ENCODE data around the gene SYT17.

Gene SYT17

GRCh38 chr16:19305443-19305842 lies 137.4 kb downstream of the SYT17 start:
- Histone ChIP-seq H3K27me3 (replicated peaks in 2 of 5; ENCODE audit: control insufficient read depth in 4 of 5, insufficient read depth in 5 of 5, low read length in 4 of 5) (no peaks in the 10 kb centered on the region), H3K4me3 (ENCODE audit: control insufficient read depth in 1 of 7, extremely low read depth in 1 of 7, insufficient read depth in 4 of 7, low read depth in 2 of 7, low read length in 6 of 7) (no peak overlapping the region), H3K36me3 (ENCODE audit: control insufficient read depth in 4 of 4, insufficient read depth in 4 of 4, low read length in 3 of 4) (no peaks in the 10 kb centered on the region), H3K4me1 (ENCODE audit: control extremely low read depth in 1 of 4, control insufficient read depth in 4 of 4, insufficient read depth in 4 of 4, low read length in 3 of 4) (no peaks in the 10 kb centered on the region), H3K9me3 (ENCODE audit: control extremely low read depth in 1 of 5, control insufficient read depth in 4 of 5, insufficient read depth in 2 of 5, low read depth in 1 of 5, low read length in 4 of 5) (no peaks in the 10 kb centered on the region), H3K27ac (ENCODE audit: insufficient read depth in 1 of 2, low read depth in 1 of 2, low read length in 2 of 2, poor library complexity in 1 of 2, severe bottlenecking in 2 of 2) (no peak overlapping the region)
- WGBS (ENCODE audit: insufficient coverage): 94% methylated on average over 2 of the region's 2 CpGs
- no peak for DNase-seq
- ChIA-PET POLR2A (interaction anchor here (0.6 kb wide), 1 partner anchor 124 kb away, joined by 6 read pairs; no protein-coding TSS in a partner anchor), CTCF (no interaction called here)

- CTCF ChIA-PET: no interaction called here
- POLR2A ChIA-PET: no interaction called here
- Histone ChIP-seq H3K4me3 (ENCODE audit: control insufficient read depth in 1 of 7, extremely low read depth in 1 of 7, insufficient read depth in 4 of 7, low read depth in 2 of 7, low read length in 6 of 7) (no peak overlapping the region), H3K27ac (ENCODE audit: insufficient read depth in 1 of 2, low read depth in 1 of 2, low read length in 2 of 2, poor library complexity in 1 of 2, severe bottlenecking in 2 of 2) (no peak overlapping the region), H3K36me3 (ENCODE audit: control insufficient read depth in 4 of 4, insufficient read depth in 4 of 4, low read length in 3 of 4) (no peaks in the 10 kb centered on the region), H3K4me1 (ENCODE audit: control extremely low read depth in 1 of 4, control insufficient read depth in 4 of 4, insufficient read depth in 4 of 4, low read length in 3 of 4) (no peaks in the 10 kb centered on the region), H3K27me3 (replicated peaks in 2 of 5; ENCODE audit: control insufficient read depth in 4 of 5, insufficient read depth in 5 of 5, low read length in 4 of 5) (no peaks in the 10 kb centered on the region), H3K9me3 (ENCODE audit: control extremely low read depth in 1 of 5, control insufficient read depth in 4 of 5, insufficient read depth in 2 of 5, low read depth in 1 of 5, low read length in 4 of 5) (no peaks in the 10 kb centered on the region)
- WGBS (ENCODE audit: insufficient coverage): 69% methylated on average over 8 of the region's 8 CpGs
- peak in 2 of 3 donors; percentile 17 to 24 for DNase-seq
Observed at GRCh38 chr16:19307587-19308241, 139.7 kb downstream of the SYT17 start.

- CTCF ChIA-PET: no interaction called here
- no peaks in the 10 kb centered on the region for H3K27me3 ChIP-seq (replicated peaks in 2 of 5; ENCODE audit: control insufficient read depth in 4 of 5, insufficient read depth in 5 of 5, low read length in 4 of 5)
- H3K36me3 ChIP-seq (ENCODE audit: control insufficient read depth in 4 of 4, insufficient read depth in 4 of 4, low read length in 3 of 4): no peaks in the 10 kb centered on the region
- WGBS (ENCODE audit: insufficient coverage): 63% methylated on average over 1 of the region's 1 CpG
- no peak overlapping the region for H3K4me3 ChIP-seq (ENCODE audit: control insufficient read depth in 1 of 7, extremely low read depth in 1 of 7, insufficient read depth in 4 of 7, low read depth in 2 of 7, low read length in 6 of 7)
- DNase-seq: no peak
- no peak overlapping the region for H3K27ac ChIP-seq (ENCODE audit: insufficient read depth in 1 of 2, low read depth in 1 of 2, low read length in 2 of 2, poor library complexity in 1 of 2, severe bottlenecking in 2 of 2)
- POLR2A ChIA-PET: no interaction called here
- H3K4me1 ChIP-seq (ENCODE audit: control extremely low read depth in 1 of 4, control insufficient read depth in 4 of 4, insufficient read depth in 4 of 4, low read length in 3 of 4): no peaks in the 10 kb centered on the region
- no peaks in the 10 kb centered on the region for H3K9me3 ChIP-seq (ENCODE audit: control extremely low read depth in 1 of 5, control insufficient read depth in 4 of 5, insufficient read depth in 2 of 5, low read depth in 1 of 5, low read length in 4 of 5)
Observed at GRCh38 chr16:19308392-19308791, 140.4 kb downstream of the SYT17 start.

GRCh38 chr16:19309178-19309577 lies 141.1 kb downstream of the SYT17 start:
- H3K9me3 ChIP-seq (ENCODE audit: control extremely low read depth in 1 of 5, control insufficient read depth in 4 of 5, insufficient read depth in 2 of 5, low read depth in 1 of 5, low read length in 4 of 5): no peaks in the 10 kb centered on the region
- DNase-seq: no peak
- ChIA-PET POLR2A (no interaction called here), CTCF (no interaction called here)
- no peaks in the 10 kb centered on the region for H3K36me3 ChIP-seq (ENCODE audit: control insufficient read depth in 4 of 4, insufficient read depth in 4 of 4, low read length in 3 of 4)
- H3K27me3 ChIP-seq (replicated peaks in 2 of 5; ENCODE audit: control insufficient read depth in 4 of 5, insufficient read depth in 5 of 5, low read length in 4 of 5): no peaks in the 10 kb centered on the region
- 95% methylated on average over 3 of the region's 5 CpGs for WGBS (ENCODE audit: insufficient coverage)
- H3K27ac ChIP-seq (ENCODE audit: insufficient read depth in 1 of 2, low read depth in 1 of 2, low read length in 2 of 2, poor library complexity in 1 of 2, severe bottlenecking in 2 of 2): no peak overlapping the region
- H3K4me3 ChIP-seq (ENCODE audit: control insufficient read depth in 1 of 7, extremely low read depth in 1 of 7, insufficient read depth in 4 of 7, low read depth in 2 of 7, low read length in 6 of 7): no peak overlapping the region
- H3K4me1 ChIP-seq (ENCODE audit: control extremely low read depth in 1 of 4, control insufficient read depth in 4 of 4, insufficient read depth in 4 of 4, low read length in 3 of 4): no peaks in the 10 kb centered on the region

- no peak for DNase-seq
- H3K4me3 ChIP-seq (ENCODE audit: control insufficient read depth in 1 of 7, extremely low read depth in 1 of 7, insufficient read depth in 4 of 7, low read depth in 2 of 7, low read length in 6 of 7): no peak overlapping the region
- peaks cover 0 to 6% (median 2%) of the 10 kb centered on the region in 5 experiments for H3K27me3 ChIP-seq (replicated peaks in 2 of 5; ENCODE audit: control insufficient read depth in 4 of 5, insufficient read depth in 5 of 5, low read length in 4 of 5)
- ChIA-PET POLR2A (no interaction called here), CTCF (no interaction called here)
- H3K27ac ChIP-seq (ENCODE audit: insufficient read depth in 1 of 2, low read depth in 1 of 2, low read length in 2 of 2, poor library complexity in 1 of 2, severe bottlenecking in 2 of 2): no peak overlapping the region
- WGBS (ENCODE audit: insufficient coverage): 86% methylated on average over 2 of the region's 2 CpGs
- H3K36me3 ChIP-seq (ENCODE audit: control insufficient read depth in 4 of 4, insufficient read depth in 4 of 4, low read length in 3 of 4): no peaks in the 10 kb centered on the region
- H3K9me3 ChIP-seq (ENCODE audit: control extremely low read depth in 1 of 5, control insufficient read depth in 4 of 5, insufficient read depth in 2 of 5, low read depth in 1 of 5, low read length in 4 of 5): no peaks in the 10 kb centered on the region
- H3K4me1 ChIP-seq (ENCODE audit: control extremely low read depth in 1 of 4, control insufficient read depth in 4 of 4, insufficient read depth in 4 of 4, low read length in 3 of 4): no peaks in the 10 kb centered on the region
Observed at GRCh38 chr16:19314718-19315425, 146.8 kb downstream of the SYT17 start.

- H3K4me3 ChIP-seq (ENCODE audit: control insufficient read depth in 1 of 7, extremely low read depth in 1 of 7, insufficient read depth in 4 of 7, low read depth in 2 of 7, low read length in 6 of 7): no peak overlapping the region
- H3K9me3 ChIP-seq (ENCODE audit: control extremely low read depth in 1 of 5, control insufficient read depth in 4 of 5, insufficient read depth in 2 of 5, low read depth in 1 of 5, low read length in 4 of 5): no peaks in the 10 kb centered on the region
- H3K27me3 ChIP-seq (replicated peaks in 2 of 5; ENCODE audit: control insufficient read depth in 4 of 5, insufficient read depth in 5 of 5, low read length in 4 of 5): peaks cover 0 to 6% (median 2%) of the 10 kb centered on the region in 5 experiments
- POLR2A ChIA-PET: no interaction called here
- no peaks in the 10 kb centered on the region for H3K4me1 ChIP-seq (ENCODE audit: control extremely low read depth in 1 of 4, control insufficient read depth in 4 of 4, insufficient read depth in 4 of 4, low read length in 3 of 4)
- WGBS (ENCODE audit: insufficient coverage): 100% methylated on average over 2 of the region's 5 CpGs
- H3K27ac ChIP-seq (ENCODE audit: insufficient read depth in 1 of 2, low read depth in 1 of 2, low read length in 2 of 2, poor library complexity in 1 of 2, severe bottlenecking in 2 of 2): no peak overlapping the region
- no peaks in the 10 kb centered on the region for H3K36me3 ChIP-seq (ENCODE audit: control insufficient read depth in 4 of 4, insufficient read depth in 4 of 4, low read length in 3 of 4)
- CTCF ChIA-PET: no interaction called here
- no peak for DNase-seq
Observed at GRCh38 chr16:19315889-19316433, 147.9 kb downstream of the SYT17 start.

- DNase-seq: no peak
- H3K27me3 ChIP-seq (replicated peaks in 2 of 5; ENCODE audit: control insufficient read depth in 4 of 5, insufficient read depth in 5 of 5, low read length in 4 of 5): peaks cover 0 to 6% (median 2%) of the 10 kb centered on the region in 5 experiments
- no peak overlapping the region for H3K4me3 ChIP-seq (ENCODE audit: control insufficient read depth in 1 of 7, extremely low read depth in 1 of 7, insufficient read depth in 4 of 7, low read depth in 2 of 7, low read length in 6 of 7)
- no peaks in the 10 kb centered on the region for H3K4me1 ChIP-seq (ENCODE audit: control extremely low read depth in 1 of 4, control insufficient read depth in 4 of 4, insufficient read depth in 4 of 4, low read length in 3 of 4)
- ChIA-PET POLR2A (no interaction called here), CTCF (no interaction called here)
- H3K36me3 ChIP-seq (ENCODE audit: control insufficient read depth in 4 of 4, insufficient read depth in 4 of 4, low read length in 3 of 4): no peaks in the 10 kb centered on the region
- 58% methylated on average over 5 of the region's 7 CpGs for WGBS (ENCODE audit: insufficient coverage)
- H3K9me3 ChIP-seq (ENCODE audit: control extremely low read depth in 1 of 5, control insufficient read depth in 4 of 5, insufficient read depth in 2 of 5, low read depth in 1 of 5, low read length in 4 of 5): peaks cover 0 to under 1% (median 0%) of the 10 kb centered on the region in 5 experiments
- H3K27ac ChIP-seq (ENCODE audit: insufficient read depth in 1 of 2, low read depth in 1 of 2, low read length in 2 of 2, poor library complexity in 1 of 2, severe bottlenecking in 2 of 2): no peak overlapping the region
Observed at GRCh38 chr16:19316846-19317245, 148.8 kb downstream of the SYT17 start.
